GM19468 (cell line): Measurements from ENCODE around the gene P2RY13.

ENCODE experiments used
- ATAC-seq: cut with Tn5 transposase; IDR thresholded peaks from one replicate; pipeline ENCODE4 v1.9.1; 2021; ENCODE audit warnings: mild to moderate bottlenecking, moderate library complexity, moderate number of reproducible peaks; ENCODE audit not compliant: unreplicated experiment; ENCODE audit errors: extremely low read depth

Gene P2RY13

GRCh38 chr3:151321526-151321925 lies 7.8 kb downstream of the P2RY13 start:
- no peak for ATAC-seq

- no peak for ATAC-seq
Observed at GRCh38 chr3:151320131-151320530, 9.2 kb downstream of the P2RY13 start.

GRCh38 chr3:151319628-151320027 lies 9.7 kb downstream of the P2RY13 start:
- no peak for ATAC-seq

GRCh38 chr3:151318991-151319390 lies 10.4 kb downstream of the P2RY13 start:
- no peak for ATAC-seq

GRCh38 chr3:151318313-151318712 lies 11.0 kb downstream of the P2RY13 start:
- ATAC-seq, result no peak

- no peak for ATAC-seq
Observed at GRCh38 chr3:151316267-151316991, 12.9 kb downstream of the P2RY13 start, which contains the start of gene GPR87. Gene GPR87, minus strand, starts transcription at chr3:151316820. Its CDS starts 16,720 bp downstream, at chr3:151300100.

DNA sequence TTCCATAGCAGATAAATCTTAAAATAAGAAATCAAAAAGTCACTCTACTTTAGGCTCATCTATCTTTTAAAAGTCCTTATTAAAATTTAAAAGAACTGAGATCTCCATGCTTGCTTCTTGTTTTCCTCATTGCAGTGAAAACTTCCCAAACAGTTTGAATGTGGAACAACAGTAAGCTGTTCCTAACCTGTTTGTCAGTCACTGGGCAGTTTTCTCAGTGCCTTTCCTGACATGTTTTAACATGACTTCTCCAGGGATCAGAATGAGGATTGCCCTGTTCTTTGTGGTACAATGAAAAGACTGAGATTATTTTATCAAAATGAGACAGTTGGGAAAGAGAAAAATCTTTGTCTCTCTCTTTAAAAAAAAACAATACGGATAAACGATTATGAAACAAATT lies 13.5 kb downstream of the P2RY13 start:
- ATAC-seq, result no peak

- no peak for ATAC-seq
Observed at GRCh38 chr3:151315136-151315535, 14.2 kb downstream of the P2RY13 start.

- no peak for ATAC-seq
Observed at GRCh38 chr3:151314593-151314992, 14.8 kb downstream of the P2RY13 start.

DNA sequence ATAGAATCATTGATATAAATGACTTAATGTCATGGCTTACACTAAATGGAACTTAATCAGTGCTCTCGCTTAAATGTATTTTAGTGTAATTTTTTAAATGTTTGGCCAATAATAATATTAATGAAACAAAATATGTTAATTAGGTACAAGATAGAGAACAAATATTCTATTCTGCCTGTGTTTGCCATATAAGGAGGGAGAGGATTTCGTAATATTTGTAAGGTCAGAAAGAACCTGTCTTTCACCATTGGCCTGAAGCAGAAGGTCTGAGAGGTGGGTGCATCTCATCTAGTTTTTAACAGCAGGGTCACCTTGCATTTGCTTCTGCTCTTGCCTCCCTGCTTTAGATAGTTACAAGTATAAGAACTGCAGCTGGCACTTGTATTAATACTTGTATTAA lies 15.2 kb downstream of the P2RY13 start:
- no peak for ATAC-seq

- ATAC-seq, result no peak
Observed at GRCh38 chr3:151312972-151313371, 16.4 kb downstream of the P2RY13 start.

GRCh38 chr3:151309566-151309965 lies 19.8 kb downstream of the P2RY13 start:
- no peak for ATAC-seq

GRCh38 chr3:151307583-151308488 lies 21.5 kb downstream of the P2RY13 start:
- ATAC-seq, result no peak

DNA sequence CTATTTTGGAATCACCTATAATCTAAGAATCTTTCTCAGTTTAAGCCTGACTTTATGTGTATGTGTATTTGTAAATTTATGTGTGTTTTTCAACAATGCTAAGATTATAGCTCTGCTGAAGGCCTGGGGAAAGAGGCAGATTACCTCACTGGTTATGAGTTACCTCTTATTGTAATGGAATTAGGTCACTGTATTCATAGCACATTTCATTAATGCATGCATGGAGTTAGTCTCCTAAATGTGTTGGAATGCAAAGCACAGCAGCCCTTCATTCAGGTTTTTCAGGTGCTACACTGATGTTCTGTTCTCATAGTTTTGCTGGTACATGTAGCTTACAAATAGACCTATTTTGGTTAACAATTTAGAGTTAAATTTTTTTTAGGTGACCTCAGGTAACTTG lies 22.2 kb downstream of the P2RY13 start:
- ATAC-seq, result no peak

DNA sequence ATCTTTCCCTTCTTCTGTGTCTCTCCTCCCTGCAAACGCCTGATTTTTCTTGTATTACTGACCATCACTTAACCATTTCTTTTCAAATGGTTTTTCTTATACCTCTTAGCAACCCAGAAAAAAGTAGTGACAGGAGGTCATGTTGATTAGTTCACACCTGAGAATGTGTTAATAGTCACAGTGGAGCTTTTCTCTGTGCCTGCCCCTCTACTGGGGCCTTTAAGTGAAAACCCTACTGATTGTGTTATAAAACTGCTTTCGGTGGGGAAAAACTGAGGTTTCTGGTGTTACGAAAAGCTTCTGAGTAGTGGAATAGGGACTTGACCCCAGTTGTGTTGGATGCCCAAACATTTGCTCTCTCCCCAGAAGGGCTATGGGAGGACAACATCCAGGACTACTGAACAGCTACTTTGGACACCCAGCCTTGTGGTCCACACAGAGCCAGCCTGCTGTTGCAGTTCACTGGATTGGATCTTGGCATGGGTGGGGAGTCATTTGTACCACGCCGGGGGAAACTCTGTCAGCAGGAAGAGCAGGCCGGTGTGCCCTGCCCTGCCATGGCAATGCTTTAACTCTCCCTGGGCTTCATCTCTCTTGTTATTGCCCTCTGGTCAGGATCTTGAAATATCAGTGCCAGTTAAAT lies 23.1 kb downstream of the P2RY13 start:
- ATAC-seq, result no peak

GRCh38 chr3:151305775-151306151 lies 23.6 kb downstream of the P2RY13 start:
- ATAC-seq, result no peak

- no peak for ATAC-seq
Observed at GRCh38 chr3:151305060-151305774, 24.1 kb downstream of the P2RY13 start.

DNA sequence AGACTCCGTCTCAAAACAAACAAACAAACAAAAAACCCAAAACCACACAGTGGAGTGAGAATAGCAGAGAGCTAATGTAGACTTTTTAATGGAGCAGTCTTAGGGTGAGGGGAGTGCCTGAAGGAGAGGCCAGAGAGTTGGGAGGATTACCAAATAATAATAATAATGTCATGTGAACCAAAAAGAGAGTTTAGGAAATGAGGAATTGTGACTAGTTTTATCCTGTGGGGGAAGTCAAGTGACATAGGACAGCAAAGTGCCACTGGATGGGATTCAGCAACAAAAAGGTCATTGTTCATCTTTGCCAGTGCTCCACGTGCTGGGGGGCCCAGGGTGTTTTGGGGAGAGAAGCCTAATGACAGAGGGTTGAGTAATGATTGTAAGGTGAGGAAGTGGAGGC lies 25.6 kb downstream of the P2RY13 start:
- ATAC-seq, result no peak

DNA sequence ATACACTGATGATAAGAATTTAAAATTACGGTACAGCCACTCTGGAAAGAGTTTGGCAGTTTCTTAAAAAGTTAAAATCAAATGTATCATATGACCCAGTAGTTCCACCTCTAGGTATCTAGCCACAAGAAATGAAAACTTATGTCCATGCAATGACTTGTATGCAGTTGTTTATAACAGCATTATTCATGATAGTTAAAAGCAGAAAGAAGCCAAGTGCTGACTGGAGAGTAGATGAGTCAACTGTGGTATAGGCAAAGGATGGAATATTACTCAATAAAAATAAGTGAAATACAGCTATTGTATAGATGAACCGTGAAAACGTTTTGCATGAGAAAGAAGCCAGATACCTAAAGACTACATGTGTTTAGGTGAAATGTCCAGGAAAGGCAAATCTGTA lies 27.6 kb downstream of the P2RY13 start:
- no peak for ATAC-seq

DNA sequence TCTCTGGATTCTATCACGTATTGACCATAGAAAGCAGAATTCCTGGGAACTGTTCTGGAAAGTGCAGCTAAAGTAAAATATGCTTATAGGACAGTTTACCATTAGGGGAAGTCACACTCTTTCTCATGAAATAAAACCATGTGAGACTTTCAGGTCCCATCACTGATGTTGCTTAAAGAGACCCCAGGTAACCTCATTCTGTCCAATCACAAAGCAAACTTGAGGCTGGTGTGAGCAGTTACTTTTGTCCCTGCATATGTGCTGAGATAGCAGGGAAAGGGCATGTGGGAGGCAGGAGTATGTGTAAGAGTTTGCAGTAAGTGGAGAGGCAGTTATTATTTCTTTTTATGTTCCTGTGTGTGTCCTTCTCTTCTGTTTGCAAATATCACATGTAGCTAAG lies 28.8 kb downstream of the P2RY13 start:
- no peak for ATAC-seq
